Motor neuron (in vitro differentiated cells): ENCODE data around the gene DDX60. TPM values are rescaled to one million over a fixed set of nuclear protein-coding genes. Genes with fewer than 3 reads are reported as not detected.

Experiments used
- ATAC-seq, 8 experiments: fragments of 200-7000 bp; cut with Tn5 transposase; replicated peaks in 6 of 8; 2 replicates each; pipeline ENCODE4 v1.8.0; 2021; ENCODE audit warnings: mild to moderate bottlenecking in 8 of 8, moderate library complexity in 8 of 8
- H3K27ac ChIP-seq, 2 donors: fragments of 250-450 bp; sonication (Bioruptor Pico); 2 replicates each; pipeline ENCODE4 v1.9.0; 2021; ENCODE audit warnings: antibody characterized with exemption in 2 of 2, mild to moderate bottlenecking in 2 of 2, moderate library complexity in 1 of 2
- H3K4me1 ChIP-seq, 2 donors: fragments of 250-450 bp; sonication (Bioruptor Pico); replicated peaks in 1 of 2; 2 replicates each; pipeline ENCODE4 v1.6.1; 2021; ENCODE audit warnings: antibody characterized with exemption in 2 of 2, mild to moderate bottlenecking in 2 of 2, moderate library complexity in 1 of 2
- H3K4me3 ChIP-seq, 5 donors: fragments of 250-450 bp; sonication (Bioruptor Pico); 2 replicates each; pipeline ENCODE4 v1.9.0; 2021; ENCODE audit warnings: antibody characterized with exemption in 5 of 5, mild to moderate bottlenecking in 5 of 5, moderate library complexity in 4 of 5
- WGBS, 10 experiments: fragments of 450-650 bp; shearing (Covaris generic); methylation state at CpG; one replicate each; pipeline ENCODE4 v1.0.0; 2022; 5-methylcytosine and 5-hydroxymethylcytosine counted together
- in situ Hi-C, 9 experiments: fragments of 400-800 bp; cut with MboI; loops; one replicate each; pipeline ENCODE4 v1.15.0; 2021; ENCODE audit warnings: low sequenced_read_pairs in 9 of 9, low pct_unique_long_range_greater_than_20kb in 2 of 9; ENCODE audit not compliant: unreplicated experiment in 9 of 9
- total RNA-seq, 8 experiments: library from RNA; unstranded; fragments of 300-600 nt; gene quantifications; 2 replicates each; pipeline versions ENCODE4 v1.2.3 to v1.2.4, GENCODE V29; 2022

The DDX60 gene, protein sequence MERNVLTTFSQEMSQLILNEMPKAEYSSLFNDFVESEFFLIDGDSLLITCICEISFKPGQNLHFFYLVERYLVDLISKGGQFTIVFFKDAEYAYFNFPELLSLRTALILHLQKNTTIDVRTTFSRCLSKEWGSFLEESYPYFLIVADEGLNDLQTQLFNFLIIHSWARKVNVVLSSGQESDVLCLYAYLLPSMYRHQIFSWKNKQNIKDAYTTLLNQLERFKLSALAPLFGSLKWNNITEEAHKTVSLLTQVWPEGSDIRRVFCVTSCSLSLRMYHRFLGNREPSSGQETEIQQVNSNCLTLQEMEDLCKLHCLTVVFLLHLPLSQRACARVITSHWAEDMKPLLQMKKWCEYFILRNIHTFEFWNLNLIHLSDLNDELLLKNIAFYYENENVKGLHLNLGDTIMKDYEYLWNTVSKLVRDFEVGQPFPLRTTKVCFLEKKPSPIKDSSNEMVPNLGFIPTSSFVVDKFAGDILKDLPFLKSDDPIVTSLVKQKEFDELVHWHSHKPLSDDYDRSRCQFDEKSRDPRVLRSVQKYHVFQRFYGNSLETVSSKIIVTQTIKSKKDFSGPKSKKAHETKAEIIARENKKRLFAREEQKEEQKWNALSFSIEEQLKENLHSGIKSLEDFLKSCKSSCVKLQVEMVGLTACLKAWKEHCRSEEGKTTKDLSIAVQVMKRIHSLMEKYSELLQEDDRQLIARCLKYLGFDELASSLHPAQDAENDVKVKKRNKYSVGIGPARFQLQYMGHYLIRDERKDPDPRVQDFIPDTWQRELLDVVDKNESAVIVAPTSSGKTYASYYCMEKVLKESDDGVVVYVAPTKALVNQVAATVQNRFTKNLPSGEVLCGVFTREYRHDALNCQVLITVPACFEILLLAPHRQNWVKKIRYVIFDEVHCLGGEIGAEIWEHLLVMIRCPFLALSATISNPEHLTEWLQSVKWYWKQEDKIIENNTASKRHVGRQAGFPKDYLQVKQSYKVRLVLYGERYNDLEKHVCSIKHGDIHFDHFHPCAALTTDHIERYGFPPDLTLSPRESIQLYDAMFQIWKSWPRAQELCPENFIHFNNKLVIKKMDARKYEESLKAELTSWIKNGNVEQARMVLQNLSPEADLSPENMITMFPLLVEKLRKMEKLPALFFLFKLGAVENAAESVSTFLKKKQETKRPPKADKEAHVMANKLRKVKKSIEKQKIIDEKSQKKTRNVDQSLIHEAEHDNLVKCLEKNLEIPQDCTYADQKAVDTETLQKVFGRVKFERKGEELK (N-terminal part only)
- 10 to 100 TPM in 2 of 8 experiments, 1 to 10 TPM in 3, under 1 TPM in 3; 0.09 to 36.4 (median 1.4) TPM for total RNA-seq

DNA sequence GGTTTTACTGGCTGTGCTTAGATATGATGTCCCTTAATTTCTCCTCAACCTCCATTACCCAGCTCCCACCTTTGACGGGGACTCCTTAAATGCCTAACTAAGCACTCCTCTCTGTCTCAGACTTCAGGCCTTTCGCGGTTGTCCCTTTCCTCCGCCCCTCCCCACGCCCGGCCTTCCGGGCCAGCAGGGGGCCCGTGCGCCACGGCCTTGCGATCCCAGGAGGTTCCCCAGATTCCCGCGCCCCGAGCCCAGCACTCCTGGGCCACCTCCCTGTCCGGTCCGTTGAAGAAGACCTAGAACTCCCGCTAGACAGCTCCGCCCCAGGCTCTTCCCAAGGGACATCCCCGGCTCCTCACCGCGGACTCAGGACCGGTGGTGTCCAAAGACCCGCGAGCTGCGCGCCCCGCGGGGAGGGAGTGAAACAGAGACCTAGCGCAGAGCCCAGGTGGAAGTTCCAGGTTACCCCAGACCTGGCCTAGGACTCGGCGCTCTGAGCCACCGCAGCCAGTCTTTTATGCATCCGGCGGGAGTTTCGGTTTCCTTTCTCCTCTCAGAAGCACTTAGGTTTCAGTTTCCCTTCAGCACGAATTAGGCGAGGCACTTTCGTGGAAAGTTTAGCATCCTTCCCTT lies at the start of gene DDX60:
TSS of gene DDX60 (minus strand) at position 487 of the 630 bp plus-strand sequence. CDS start 7,493 bp downstream, outside the sequence.
- Histone ChIP-seq H3K4me1 (no peaks in the 10 kb centered on the region), H3K4me3 (peak within 1 kb of the TSS; percentile 34 to 44 (median 37)), H3K27ac (no peak within 1 kb of the TSS)
- in situ Hi-C loops: no loop called here
- WGBS, 10 experiments: 0 to 8% (median 3%) methylated on average over 2 to 10 of the region's 38 CpGs; no CpG with 5 or more reads in 4 of the 10 experiments
- ATAC-seq: peak; percentile 74 to 96 (median 81)

DNA sequence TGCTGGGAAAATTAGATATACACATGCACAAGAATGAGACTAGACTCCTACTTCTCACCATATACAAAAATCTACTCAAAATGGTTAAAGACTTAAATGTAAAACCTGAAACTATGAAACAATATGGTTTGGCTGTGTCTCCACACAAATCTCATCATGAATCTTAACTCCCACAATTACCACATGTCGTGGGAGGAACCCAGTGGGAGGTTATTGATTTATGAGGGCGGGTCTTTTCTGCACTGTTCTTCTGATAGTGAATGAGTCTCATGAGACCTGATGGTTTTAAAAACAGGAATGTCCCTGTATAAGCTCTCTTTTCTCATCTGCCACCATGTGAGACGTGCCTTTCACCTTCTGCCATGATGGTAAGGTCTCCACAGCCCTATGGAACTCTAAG lies 48.5 kb upstream of the DDX60 start:
- Histone ChIP-seq H3K27ac (no peak overlapping the region), H3K4me3 (no peak overlapping the region), H3K4me1 (no peaks in the 10 kb centered on the region)
- ATAC-seq: no peak
- in situ Hi-C loops: no loop called here
- WGBS, 10 experiments: 50 to 70% (median 65%) methylated on average over 1 to 2 of the region's 3 CpGs; no CpG with 5 or more reads in 6 of the 10 experiments

DNA sequence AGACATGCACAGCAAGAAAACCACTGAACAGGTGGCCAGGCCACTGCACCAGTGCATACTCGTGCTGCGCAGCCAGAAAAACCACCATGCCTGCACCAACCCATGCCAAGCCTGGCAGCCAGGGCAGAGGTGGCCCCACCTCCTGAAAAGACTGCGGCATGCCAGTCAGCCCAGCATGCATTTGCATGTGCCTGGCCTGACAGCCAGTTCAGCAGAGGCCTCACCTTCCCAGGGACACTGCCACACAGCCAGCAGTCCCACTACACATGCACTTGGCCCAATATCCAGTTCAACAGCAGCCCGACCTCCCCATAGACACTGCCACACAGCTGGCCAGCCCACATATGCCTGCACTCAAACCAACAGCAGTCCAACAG lies 43.5 kb upstream of the DDX60 start:
- no peak overlapping the region for H3K4me3 ChIP-seq
- ATAC-seq: no peak
- no peaks in the 10 kb centered on the region for H3K4me1 ChIP-seq
- in situ Hi-C loops: no loop called here
- 0 to 100% (median 57%) methylated on average over 1 to 3 of the region's 4 CpGs; no CpG with 5 or more reads in 4 of the 10 experiments for WGBS, 10 experiments
- no peak overlapping the region for H3K27ac ChIP-seq

DNA sequence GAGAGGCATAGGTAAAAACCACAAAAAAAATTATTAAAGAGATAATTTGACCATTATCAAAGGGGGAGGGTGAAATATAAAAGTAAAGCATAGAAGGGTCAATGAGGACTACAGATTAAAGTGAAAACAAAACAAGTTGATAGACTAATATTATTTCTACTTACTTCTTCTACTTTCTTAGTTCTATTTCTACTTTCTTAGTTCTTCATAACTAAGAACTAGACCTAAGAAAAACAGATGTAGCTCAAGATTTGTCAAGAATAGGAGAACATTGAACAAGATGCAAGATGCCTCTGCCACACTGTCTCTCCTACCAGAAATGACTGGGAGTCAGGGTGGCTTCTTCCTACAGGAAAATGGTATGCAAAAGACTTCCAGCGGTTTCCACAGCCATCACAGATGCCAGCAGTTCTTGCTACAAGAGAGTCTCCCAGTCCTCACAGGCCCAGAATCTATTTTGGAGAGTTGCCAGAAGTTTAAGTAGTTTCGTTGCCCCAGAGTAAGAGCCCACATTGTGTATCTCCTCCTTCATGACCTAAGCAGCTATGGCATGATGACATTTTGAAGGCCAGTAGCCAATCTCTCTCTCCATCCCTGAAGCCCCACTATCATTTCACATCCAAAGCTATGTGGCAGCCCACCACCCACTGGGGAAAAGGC lies 42.9 kb upstream of the DDX60 start:
- H3K4me3 ChIP-seq: no peak overlapping the region
- H3K27ac ChIP-seq: no peak overlapping the region
- no peak for ATAC-seq
- in situ Hi-C loops: no loop called here
- 44 to 100% (median 97%) methylated on average over 1 to 2 of the region's 2 CpGs for WGBS, 10 experiments
- no peaks in the 10 kb centered on the region for H3K4me1 ChIP-seq

DNA sequence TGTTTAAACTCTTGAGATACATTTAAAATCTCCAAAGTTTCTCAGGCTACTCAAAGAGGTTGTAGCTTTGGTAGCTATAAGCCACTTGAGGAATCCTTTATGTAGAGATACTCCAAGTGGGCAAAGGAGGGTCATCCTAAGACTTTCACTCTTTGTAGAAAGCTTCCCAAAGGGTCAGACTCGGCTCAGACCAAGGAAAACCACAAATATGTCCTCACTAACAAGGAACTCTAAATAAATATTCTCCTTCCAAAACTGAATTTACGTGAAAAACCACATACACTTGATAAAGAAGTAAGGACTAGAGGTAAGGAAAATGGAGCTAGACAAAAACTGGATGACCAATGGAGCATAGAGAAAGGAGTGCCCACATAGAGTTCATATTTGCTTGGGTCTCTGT lies 41.7 kb upstream of the DDX60 start:
- H3K4me3 ChIP-seq: no peak overlapping the region
- no peaks in the 10 kb centered on the region for H3K4me1 ChIP-seq
- 30 to 92% (median 76%) methylated on average over 1 to 2 of the region's 2 CpGs; no CpG with 5 or more reads in 1 of the 10 experiments for WGBS, 10 experiments
- H3K27ac ChIP-seq: no peak overlapping the region
- no peak for ATAC-seq
- in situ Hi-C loops: no loop called here

DNA sequence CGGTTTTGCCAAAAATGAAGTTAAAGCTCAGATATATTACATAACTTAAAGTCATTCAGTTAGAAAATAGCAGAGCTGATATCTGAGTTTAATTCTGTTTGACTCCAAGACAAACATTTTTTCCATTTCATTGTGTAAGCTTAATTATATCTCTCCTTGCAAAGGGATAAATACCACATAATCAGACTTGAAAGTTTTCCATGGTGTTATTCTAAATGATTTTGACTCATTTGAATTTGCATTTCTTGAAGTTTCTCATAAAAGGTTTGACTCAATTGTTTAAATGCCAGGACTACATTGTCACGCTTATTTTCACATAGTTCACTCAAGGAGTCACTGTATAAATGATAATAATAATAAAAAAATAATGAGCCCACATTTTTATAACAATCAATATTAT lies 39.4 kb upstream of the DDX60 start:
- no peak for ATAC-seq
- in situ Hi-C loops: no loop called here
- Histone ChIP-seq H3K4me1 (no peaks in the 10 kb centered on the region), H3K4me3 (no peak overlapping the region), H3K27ac (no peak overlapping the region)
- WGBS, 10 experiments: 33 to 95% (median 46%) methylated on average over 2 of the region's 2 CpGs

DNA sequence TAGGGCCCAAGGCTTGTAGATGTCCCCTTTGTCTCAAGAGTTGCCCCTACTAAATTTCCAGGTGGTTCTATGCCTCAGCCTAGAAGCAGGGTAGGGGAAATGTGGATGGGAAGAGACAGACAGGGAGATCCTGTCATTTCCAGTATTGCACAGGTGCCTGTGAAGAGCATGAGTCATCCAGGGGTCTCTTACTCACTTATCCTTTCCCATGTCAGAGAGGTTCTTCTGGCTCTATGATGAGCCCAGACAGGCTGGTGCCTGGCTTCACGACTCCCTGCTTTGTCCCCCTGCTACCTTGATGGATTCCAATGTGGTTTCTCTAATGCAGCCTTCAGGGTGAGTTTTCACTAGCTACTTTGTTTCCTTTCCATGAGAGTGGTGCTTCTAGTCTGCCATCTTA lies 35.2 kb upstream of the DDX60 start:
- 80 to 100% (median 92%) methylated on average over 1 of the region's 1 CpG; no CpG with 5 or more reads in 6 of the 10 experiments for WGBS, 10 experiments
- no peak overlapping the region for H3K27ac ChIP-seq
- ATAC-seq: no peak
- H3K4me3 ChIP-seq: no peak overlapping the region
- H3K4me1 ChIP-seq: no peaks in the 10 kb centered on the region
- in situ Hi-C loops: no loop called here

DNA sequence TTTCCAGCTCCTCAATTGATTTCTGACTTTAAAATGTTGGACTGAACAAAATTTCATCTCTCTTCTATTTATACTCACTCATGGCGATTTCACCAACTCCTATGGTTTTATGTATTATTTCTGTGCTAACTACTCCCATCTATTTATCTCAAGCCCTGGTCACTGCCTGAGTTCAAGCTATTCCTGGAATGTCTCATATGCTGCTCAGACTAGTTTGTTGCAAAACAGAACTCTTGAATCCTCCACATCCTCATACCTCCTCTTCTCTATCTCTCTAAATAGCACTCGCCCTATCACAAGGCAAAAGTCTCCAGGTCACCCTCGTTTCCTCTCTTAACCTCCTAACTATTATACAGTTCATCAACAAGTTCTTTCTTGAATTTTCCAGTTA lies 19.0 kb upstream of the DDX60 start:
- no peak for ATAC-seq
- 44 to 100% (median 87%) methylated on average over 2 to 3 of the region's 3 CpGs for WGBS, 10 experiments
- H3K27ac ChIP-seq: no peak overlapping the region
- H3K4me1 ChIP-seq: no peaks in the 10 kb centered on the region
- in situ Hi-C loops: no loop called here
- no peak overlapping the region for H3K4me3 ChIP-seq

DNA sequence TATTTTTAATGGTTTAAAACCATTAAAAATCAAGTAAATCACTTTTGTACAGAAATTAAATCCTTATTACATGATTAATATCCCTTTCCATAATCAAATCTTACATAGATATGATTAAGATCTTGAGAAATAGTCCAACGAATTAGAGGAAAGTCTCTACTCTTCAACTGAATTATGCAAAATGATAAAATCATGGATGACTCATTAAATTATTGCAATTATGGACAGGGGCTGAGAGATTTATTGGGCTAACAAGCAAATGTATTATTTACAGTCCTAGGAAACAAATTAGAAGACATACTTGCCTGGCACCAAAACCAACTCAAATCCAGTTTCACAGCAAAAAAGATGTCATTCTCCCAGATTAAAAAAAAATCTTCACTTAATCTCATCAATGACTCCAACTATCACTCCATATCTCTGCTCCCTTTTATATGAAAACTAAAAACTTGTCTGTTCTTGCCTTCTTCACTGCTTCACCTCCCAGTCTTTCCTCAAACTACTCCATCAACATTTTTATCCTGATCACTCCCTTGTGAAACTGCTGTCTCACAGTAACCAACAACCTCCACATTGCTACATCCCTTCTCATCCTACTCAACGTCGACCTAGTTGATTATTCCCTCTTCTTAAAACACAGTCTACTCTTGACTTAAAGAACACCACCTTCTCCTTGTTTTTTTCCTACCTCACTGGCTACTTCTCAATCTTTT lies 18.4 kb upstream of the DDX60 start:
- Histone ChIP-seq H3K4me3 (no peak overlapping the region), H3K27ac (no peak overlapping the region), H3K4me1 (no peaks in the 10 kb centered on the region)
- WGBS, 10 experiments: 0 to 100% (median 67%) methylated on average over 1 to 3 of the region's 3 CpGs; no CpG with 5 or more reads in 1 of the 10 experiments
- peak in 3 of 8 experiments; percentile 33 to 47 (median 45) for ATAC-seq
- in situ Hi-C loops: no loop called here

DNA sequence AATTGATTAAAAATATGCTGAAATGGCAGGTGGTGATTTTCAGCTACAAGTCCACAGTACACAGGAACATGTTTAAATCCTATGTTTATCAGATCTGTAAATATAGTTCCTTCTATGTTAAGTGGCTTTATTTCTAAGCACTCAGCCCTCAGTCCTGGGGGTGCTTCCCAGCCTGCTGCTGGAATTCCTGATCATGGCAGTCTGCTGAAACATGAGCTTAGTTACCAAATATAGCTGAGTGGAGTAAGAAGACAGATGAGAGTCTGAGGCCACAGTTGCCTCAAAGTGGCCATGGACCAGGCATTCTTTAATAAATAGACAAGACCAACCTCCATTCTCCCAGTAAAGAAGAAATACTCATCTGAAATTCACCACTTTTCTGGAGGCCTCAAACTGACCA lies 17.1 kb upstream of the DDX60 start:
- Histone ChIP-seq H3K4me1 (no peaks in the 10 kb centered on the region), H3K27ac (no peak overlapping the region), H3K4me3 (no peak overlapping the region)
- ATAC-seq: peak in 2 of 8 experiments; percentile 63 to 85
- in situ Hi-C loops: no loop called here

DNA sequence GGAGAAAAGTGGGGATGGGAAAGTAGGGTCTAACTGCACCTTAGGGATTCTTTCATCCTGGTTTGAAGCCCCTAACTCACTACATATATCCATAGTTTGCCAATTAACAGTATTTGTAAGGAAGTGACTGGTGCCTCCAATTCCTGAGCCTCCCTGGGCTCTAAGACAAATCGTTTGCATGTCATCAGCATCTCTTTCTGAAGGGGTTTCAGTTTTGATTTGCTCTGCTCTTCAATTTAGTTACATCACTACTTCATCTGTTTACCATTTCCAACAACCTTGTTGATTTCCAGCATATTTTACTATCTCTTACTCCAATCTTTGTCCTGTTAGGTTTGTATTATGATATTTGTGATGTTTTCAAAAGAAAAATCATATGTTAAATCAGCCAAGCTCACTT lies 15.5 kb upstream of the DDX60 start:
- Histone ChIP-seq H3K27ac (no peak overlapping the region), H3K4me1 (no peaks in the 10 kb centered on the region), H3K4me3 (no peak overlapping the region)
- ATAC-seq: no peak
- WGBS, 10 experiments: 17 to 100% (median 76%) methylated on average over 1 of the region's 1 CpG; no CpG with 5 or more reads in 4 of the 10 experiments
- in situ Hi-C loops: no loop called here
